HEK293T (cell line): ENCODE results near the gene DKKL1.

Experiments used
- ARNT ChIP-seq: fragments of 450-650 bp; IDR thresholded peaks from 2 replicates; pipeline ENCODE4 v1.6.1; 2017; ENCODE audit warnings: mild to moderate bottlenecking
- BHLHE40 ChIP-seq: fragments of 450-650 bp; IDR thresholded peaks from 2 replicates; pipeline ENCODE4 v1.6.1; 2016; ENCODE audit warnings: mild to moderate bottlenecking, moderate library complexity, borderline replicate concordance
- FOXA1 ChIP-seq: fragments of 450-650 bp; IDR thresholded peaks from 2 replicates; pipeline ENCODE4 v1.6.1; 2016; ENCODE audit warnings: mild to moderate bottlenecking
- FOXK2 ChIP-seq: fragments of 450-650 bp; IDR thresholded peaks from 2 replicates; pipeline ENCODE4 v1.6.1; 2016; ENCODE audit warnings: mild to moderate bottlenecking
- FOXM1 ChIP-seq: fragments of 450-650 bp; IDR thresholded peaks from 2 replicates; pipeline ENCODE4 v1.6.1; 2017; ENCODE audit warnings: mild to moderate bottlenecking, borderline replicate concordance
- HDGF ChIP-seq: fragments of 450-650 bp; IDR thresholded peaks from 2 replicates; pipeline ENCODE4 v1.6.1; 2017; ENCODE audit warnings: antibody characterized with exemption, borderline replicate concordance
- LEF1 ChIP-seq: fragments of 450-650 bp; IDR thresholded peaks from 2 replicates; pipeline ENCODE4 v1.6.1; 2017; ENCODE audit warnings: mild to moderate bottlenecking, borderline replicate concordance
- NFRKB ChIP-seq: fragments of 450-650 bp; IDR thresholded peaks from 2 replicates; pipeline ENCODE4 v1.6.1; 2016; ENCODE audit warnings: mild to moderate bottlenecking, moderate library complexity
- SP1 ChIP-seq: fragments of 450-650 bp; IDR thresholded peaks from 2 replicates; pipeline ENCODE4 v1.6.1; 2017
- SUZ12 ChIP-seq: fragments of 450-650 bp; IDR thresholded peaks from 2 replicates; pipeline ENCODE4 v1.6.1; 2016; ENCODE audit warnings: mild to moderate bottlenecking
- TARDBP ChIP-seq: fragments of 450-650 bp; IDR thresholded peaks from 2 replicates; pipeline ENCODE4 v1.6.1; 2016
- ZNF384 ChIP-seq: fragments of 450-650 bp; IDR thresholded peaks from 2 replicates; pipeline ENCODE4 v1.6.1; 2016

DNA sequence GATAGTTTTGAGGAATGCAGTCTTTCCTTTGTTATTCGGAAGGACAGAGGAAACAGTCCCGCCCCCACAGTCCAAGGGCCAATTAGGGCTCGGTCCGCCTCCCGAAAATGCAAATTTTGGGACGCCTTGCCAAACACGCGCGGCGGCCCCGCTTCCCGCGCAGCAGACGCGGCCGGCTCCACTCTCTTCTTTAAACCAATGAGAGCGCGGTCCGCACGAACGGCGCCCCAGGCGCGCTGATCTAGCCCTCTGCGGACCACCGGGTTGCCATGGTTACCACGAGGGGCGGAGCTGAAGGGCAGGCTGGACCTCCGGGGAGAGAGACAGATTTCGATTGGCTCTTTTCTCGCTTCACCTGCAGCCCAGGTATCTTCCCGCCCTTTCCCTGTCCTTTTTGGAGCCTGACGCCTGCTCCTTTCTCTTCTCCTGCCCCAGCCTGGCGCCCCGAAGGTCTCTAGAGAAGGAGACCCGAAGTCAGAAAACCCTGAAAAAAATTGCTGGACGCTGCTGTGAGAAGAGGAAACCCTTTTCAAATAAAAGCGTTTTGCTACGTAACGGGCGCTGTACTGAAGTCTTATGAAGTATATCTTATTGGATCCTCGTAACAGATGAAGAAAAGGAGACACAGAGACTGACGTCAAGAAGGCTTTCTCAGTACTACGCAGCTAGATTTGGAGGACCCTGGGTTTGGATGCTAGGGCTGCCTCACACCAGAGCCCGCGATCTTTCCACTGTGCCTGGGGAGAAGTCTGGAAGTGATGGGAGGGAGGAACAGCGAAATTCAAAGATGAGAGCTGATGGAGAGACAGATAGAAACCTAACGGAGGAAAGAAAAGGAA, 57.6 kb downstream of the DKKL1 start:
- TF ChIP-seq FOXA1 (no peak), NFRKB (no peak), FOXM1 (no peak), TARDBP (no peak), FOXK2 (no peak), ZNF384 (no peak), BHLHE40 (no peak), SP1 (no peak), HDGF (no peak), ARNT (no peak), LEF1 (no peak), SUZ12 (no peak)
